H1 (cell line): ENCODE results near the gene ZNF83. TPM values are rescaled to one million over a fixed set of nuclear protein-coding genes. Genes with fewer than 3 reads are reported as not detected.

Source experiments
- CTCF ChIA-PET: fragments of 300-600 bp; sonication (Branson Sonifier 250); formaldehyde crosslinking; loops from one replicate; lab custom pipeline; 2021; ENCODE audit not compliant: partially characterized antibody; lab: Charles Lee
- POLR2A ChIA-PET: fragments of 300-600 bp; sonication (Branson Sonifier 250); formaldehyde crosslinking; loops from one replicate; lab custom pipeline; 2021; ENCODE audit warnings: inconsistent platforms; ENCODE audit not compliant: partially characterized antibody; lab: Charles Lee
- DNase-seq, 2 experiments: peaks; one replicate each; pipeline versions ENCODE4 v3.0.0 to v3.0.0-alpha.2; 2010 to 2022; ENCODE audit warnings: low spot score in 2 of 2, low read depth in 1 of 2, mixed read lengths in 1 of 2
- FAIRE-seq: peaks from 2 replicates; lab custom pipeline; 2011; peaks lifted over from hg19 to GRCh38; lab: Jason Lieb, UNC
- H2AFZ ChIP-seq: 2 replicates; pipeline ENCODE4 v1.8.1; 2012; ENCODE audit warnings: low read length, inconsistent platforms
- H2AK5ac ChIP-seq: 2 replicates; pipeline ENCODE4 v1.6.1; 2013; ENCODE audit warnings: low read depth, low read length
- H2BK120ac ChIP-seq: replicated peaks from 2 replicates; pipeline ENCODE3; 2013; ENCODE audit warnings: low read depth, low read length, inconsistent platforms
- H2BK12ac ChIP-seq: 2 replicates; pipeline ENCODE4 v1.6.1; 2013; ENCODE audit warnings: low read depth, low read length
- H2BK15ac ChIP-seq: 2 replicates; pipeline ENCODE4 v1.6.1; 2013; ENCODE audit warnings: low read length
- H2BK20ac ChIP-seq: 2 replicates; pipeline ENCODE4 v1.6.1; 2013; ENCODE audit warnings: low read length
- H2BK5ac ChIP-seq: 2 replicates; pipeline ENCODE4 v1.6.1; 2013; ENCODE audit warnings: low read depth, low read length
- H3K14ac ChIP-seq: 2 replicates; pipeline ENCODE4 v1.6.1; 2013; ENCODE audit warnings: inconsistent platforms; ENCODE audit not compliant: insufficient read length
- H3K18ac ChIP-seq: 2 replicates; pipeline ENCODE4 v1.6.1; 2013; ENCODE audit warnings: low read length; ENCODE audit errors: extremely low read depth
- H3K23ac ChIP-seq: 2 replicates; pipeline ENCODE4 v1.6.1; 2013; ENCODE audit warnings: inconsistent platforms; ENCODE audit not compliant: insufficient read length
- H3K23me2 ChIP-seq: 2 replicates; pipeline ENCODE4 v1.6.1; 2013; ENCODE audit warnings: low read depth, low read length
- H3K27ac ChIP-seq: 2 replicates; pipeline ENCODE4 v1.6.1; 2011; ENCODE audit warnings: low read depth, low read length, inconsistent platforms
- H3K27me3 ChIP-seq, 4 experiments: replicated peaks in 1 of 4; 1 replicate in 1 of 4; 2 replicates in 3 of 4; pipeline versions ENCODE4 v1.6.1 to v1.8.1; 2011 to 2013; ENCODE audit warnings: low read length in 3 of 4, mild to moderate bottlenecking in 3 of 4, inconsistent platforms in 2 of 4, mixed read lengths in 2 of 4, moderate library complexity in 1 of 4; ENCODE audit not compliant: control insufficient read depth in 3 of 4, insufficient read depth in 3 of 4; ENCODE audit errors: extremely low read depth in 1 of 4
- H3K36me3 ChIP-seq, 4 experiments: 2 replicates each; pipeline versions ENCODE4 v1.6.1 to v1.8.1; 2011 to 2013; ENCODE audit warnings: mild to moderate bottlenecking in 4 of 4, low read length in 3 of 4, moderate library complexity in 2 of 4, control low read depth in 1 of 4, inconsistent platforms in 1 of 4; ENCODE audit not compliant: insufficient read depth in 4 of 4, control insufficient read depth in 2 of 4
- H3K4ac ChIP-seq: replicated peaks from 2 replicates; pipeline ENCODE3; 2013; ENCODE audit warnings: low read length, low read depth, mixed read lengths, inconsistent platforms; ENCODE audit not compliant: insufficient read length
- H3K4me1 ChIP-seq, 4 experiments: replicated peaks in 1 of 4; 1 replicate in 1 of 4; 2 replicates in 3 of 4; pipeline versions ENCODE4 v1.6.1 to v1.8.1; 2011 to 2013; ENCODE audit warnings: low read length in 3 of 4, inconsistent platforms in 2 of 4, mixed read lengths in 1 of 4; ENCODE audit not compliant: insufficient read depth in 4 of 4, control insufficient read depth in 3 of 4
- H3K4me2 ChIP-seq, 2 experiments: 2 replicates each; pipeline versions ENCODE4 v1.6.1 to v1.8.1; 2011 to 2013; ENCODE audit warnings: low read depth in 2 of 2, low read length in 2 of 2, control low read depth in 1 of 2, inconsistent platforms in 1 of 2, mild to moderate bottlenecking in 1 of 2; ENCODE audit not compliant: insufficient read depth in 1 of 2
- H3K4me3 ChIP-seq, 4 experiments: fragments of 200-600, 300-600 bp in 1 of 4; sonication (generic), shearing (Covaris generic), sonication (Bioruptor Twin) in 1 of 4; 2 replicates each; pipeline versions ENCODE4 v1.5.1 to v1.8.1; 2011 to 2016; ENCODE audit warnings: low read length in 4 of 4, low read depth in 3 of 4, control low read depth in 2 of 4, inconsistent platforms in 2 of 4, mild to moderate bottlenecking in 2 of 4, mixed read lengths in 1 of 4, moderate library complexity in 1 of 4; ENCODE audit not compliant: insufficient read depth in 2 of 4; ENCODE audit errors: extremely low read depth in 1 of 4
- H3K56ac ChIP-seq: replicated peaks from 2 replicates; pipeline ENCODE3; 2013; ENCODE audit warnings: low read depth, mild to moderate bottlenecking, mixed read lengths, low read length, inconsistent platforms; ENCODE audit not compliant: insufficient read length
- H3K79me1 ChIP-seq: 2 replicates; pipeline ENCODE4 v1.6.1; 2013; ENCODE audit warnings: low read depth, low read length, control low read depth
- H3K79me2 ChIP-seq, 2 experiments: 2 replicates each; pipeline versions ENCODE4 v1.6.1 to v1.8.1; 2012 to 2013; ENCODE audit warnings: low read length in 2 of 2, mild to moderate bottlenecking in 2 of 2, inconsistent platforms in 1 of 2; ENCODE audit not compliant: insufficient read depth in 2 of 2, control insufficient read depth in 1 of 2
- H3K9ac ChIP-seq, 4 experiments: replicated peaks in 1 of 4; 1 replicate in 1 of 4; 2 replicates in 3 of 4; pipeline versions ENCODE4 v1.6.1 to v1.8.1; 2011 to 2013; ENCODE audit warnings: low read depth in 3 of 4, low read length in 3 of 4, control low read depth in 2 of 4, mild to moderate bottlenecking in 2 of 4, moderate library complexity in 2 of 4, inconsistent platforms in 1 of 4; ENCODE audit errors: extremely low read depth in 1 of 4
- H3K9me3 ChIP-seq, 2 experiments: 2 replicates each; pipeline versions ENCODE4 v1.6.1 to v1.8.1; 2012 to 2013; ENCODE audit warnings: mild to moderate bottlenecking in 2 of 2, moderate library complexity in 2 of 2, control low read depth in 1 of 2, inconsistent platforms in 1 of 2, low read depth in 1 of 2, low read length in 1 of 2, mixed read lengths in 1 of 2; ENCODE audit not compliant: insufficient read depth in 2 of 2
- H4K20me1 ChIP-seq, 2 experiments: replicated peaks in 1 of 2; 2 replicates each; pipeline versions ENCODE3 to v1.8.1; 2011 to 2013; ENCODE audit warnings: inconsistent platforms in 2 of 2, low read length in 2 of 2, mild to moderate bottlenecking in 1 of 2; ENCODE audit not compliant: insufficient read depth in 2 of 2, control insufficient read depth in 1 of 2
- H4K5ac ChIP-seq: 2 replicates; pipeline ENCODE4 v1.6.1; 2013; ENCODE audit warnings: low read length, low read depth, mixed read lengths, inconsistent platforms; ENCODE audit not compliant: insufficient read length
- H4K8ac ChIP-seq: 2 replicates; pipeline ENCODE4 v1.8.0; 2013; ENCODE audit warnings: mild to moderate bottlenecking, moderate library complexity, low read length, inconsistent platforms; ENCODE audit not compliant: insufficient read depth; ENCODE audit errors: extremely low read depth
- H4K91ac ChIP-seq: replicated peaks from 2 replicates; pipeline ENCODE3; 2013; ENCODE audit warnings: low read length, mixed read lengths, inconsistent platforms; ENCODE audit not compliant: insufficient read length
- WGBS, 2 experiments: shearing (Covaris generic) in 1 of 2; methylation state at CpG; one replicate each; pipeline versions ENCODE4 v1.1.6 to v1.1.7; 2013 to 2015; ENCODE audit warnings: low lambda C conversion rate in 2 of 2, mixed read lengths in 2 of 2, inconsistent platforms in 1 of 2, low coverage in 1 of 2, missing lambda C conversion rate in 1 of 2; ENCODE audit not compliant: insufficient replicate concordance in 2 of 2, insufficient coverage in 1 of 2, insufficient read length in 1 of 2; ENCODE audit errors: extremely low coverage in 1 of 2, missing lambda C conversion rate in 1 of 2; 5-methylcytosine and 5-hydroxymethylcytosine counted together
- polyA plus RNA-seq, 7 experiments: library from polyadenylated mRNA; depleted of rRNA in 3 of 7; stranded (reverse) in 5 of 7; unstranded in 2 of 7; fragments of >200 nt in 5 of 7; fragments of 200-250 nt in 2 of 7; gene quantifications; 1 replicate in 5 of 7; 2 replicates in 1 of 7; 4 replicates in 1 of 7; pipeline versions ENCODE4 v1.2.1 to v1.2.3, GENCODE V29; 2011 to 2013; ENCODE audit warnings: missing spikeins in 2 of 7, mixed read lengths in 2 of 7
- total RNA-seq: library from RNA; stranded (reverse); fragmentation: NEBNext Ultra II Directional; extraction: Animal tissue kit (Norgen Biotek cat#: 25700); gene quantifications from 2 replicates; pipeline ENCODE4 v1.2.1, GENCODE V29; 2021
- TF ChIP-seq, protein P1 (sequence below): IDR thresholded peaks from 2 replicates; pipeline ENCODE4 v1.6.1; 2012; ENCODE audit warnings: inconsistent platforms
- TF ChIP-seq, protein P2 (sequence below), 3 experiments: IDR thresholded peaks; 1 replicate in 2 of 3; 2 replicates in 1 of 3; pipeline versions ENCODE4 v1.5.1 to v1.6.1; 2011; ENCODE audit warnings: low read length in 3 of 3, mild to moderate bottlenecking in 3 of 3, inconsistent platforms in 2 of 3, low read depth in 1 of 3, moderate library complexity in 1 of 3; ENCODE audit not compliant: insufficient read depth in 1 of 3; ENCODE audit errors: control extremely low read depth in 1 of 3

The ZNF83 gene
- total and polyA plus RNA-seq, 2 of the 8 experiments (the other 6 are each of a cell fraction or from before 2014, with no cell fraction given): 13.2 to 19.4 TPM

DNA sequence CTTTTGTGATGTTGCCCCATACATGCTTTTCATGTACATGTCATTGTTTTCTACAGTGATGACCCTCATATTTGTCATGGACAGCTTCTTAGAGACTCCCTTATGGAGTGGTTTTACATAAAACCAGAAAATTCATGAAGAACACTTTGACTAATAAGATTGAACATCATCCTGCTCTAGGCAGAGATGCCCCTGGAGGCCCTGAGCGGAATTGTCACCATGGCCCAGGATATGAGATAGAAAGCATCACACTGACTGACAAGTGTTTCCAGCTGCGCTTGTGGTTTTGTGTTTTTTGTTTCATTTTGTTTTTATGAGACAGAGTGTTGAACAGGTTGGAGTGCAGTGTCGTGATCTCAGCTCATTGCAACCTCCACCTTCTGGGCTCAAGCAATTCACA, 45.9 kb downstream of the ZNF83 start:
- Histone ChIP-seq H3K23ac (no peak overlapping the region), H2BK20ac (no peak overlapping the region), H3K56ac (no peak overlapping the region), H4K5ac (no peak overlapping the region), H3K23me2 (no peaks in the 10 kb centered on the region)
- POLR2A ChIA-PET: no interaction called here
- TF ChIP-seq, protein P1, sequence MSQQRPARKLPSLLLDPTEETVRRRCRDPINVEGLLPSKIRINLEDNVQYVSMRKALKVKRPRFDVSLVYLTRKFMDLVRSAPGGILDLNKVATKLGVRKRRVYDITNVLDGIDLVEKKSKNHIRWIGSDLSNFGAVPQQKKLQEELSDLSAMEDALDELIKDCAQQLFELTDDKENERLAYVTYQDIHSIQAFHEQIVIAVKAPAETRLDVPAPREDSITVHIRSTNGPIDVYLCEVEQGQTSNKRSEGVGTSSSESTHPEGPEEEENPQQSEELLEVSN: no peak
- TF ChIP-seq, protein P2, sequence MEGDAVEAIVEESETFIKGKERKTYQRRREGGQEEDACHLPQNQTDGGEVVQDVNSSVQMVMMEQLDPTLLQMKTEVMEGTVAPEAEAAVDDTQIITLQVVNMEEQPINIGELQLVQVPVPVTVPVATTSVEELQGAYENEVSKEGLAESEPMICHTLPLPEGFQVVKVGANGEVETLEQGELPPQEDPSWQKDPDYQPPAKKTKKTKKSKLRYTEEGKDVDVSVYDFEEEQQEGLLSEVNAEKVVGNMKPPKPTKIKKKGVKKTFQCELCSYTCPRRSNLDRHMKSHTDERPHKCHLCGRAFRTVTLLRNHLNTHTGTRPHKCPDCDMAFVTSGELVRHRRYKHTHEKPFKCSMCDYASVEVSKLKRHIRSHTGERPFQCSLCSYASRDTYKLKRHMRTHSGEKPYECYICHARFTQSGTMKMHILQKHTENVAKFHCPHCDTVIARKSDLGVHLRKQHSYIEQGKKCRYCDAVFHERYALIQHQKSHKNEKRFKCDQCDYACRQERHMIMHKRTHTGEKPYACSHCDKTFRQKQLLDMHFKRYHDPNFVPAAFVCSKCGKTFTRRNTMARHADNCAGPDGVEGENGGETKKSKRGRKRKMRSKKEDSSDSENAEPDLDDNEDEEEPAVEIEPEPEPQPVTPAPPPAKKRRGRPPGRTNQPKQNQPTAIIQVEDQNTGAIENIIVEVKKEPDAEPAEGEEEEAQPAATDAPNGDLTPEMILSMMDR (IDR thresholded peaks at IDR 0.05; ENCODE audit: control extremely low read depth in 1 of 3, insufficient read depth in 1 of 3, low read depth in 1 of 3, low read length in 3 of 3): peak in 2 of 3 experiments; percentile 34 to 41; a peak in 2 of 4 replicates
- TF ChIP-seq, all 59 proteins: peak for 1
- H3K4me1 ChIP-seq: no peaks in the 10 kb centered on the region
- H4K91ac ChIP-seq: no peak overlapping the region
- no peak overlapping the region for H4K8ac ChIP-seq
- no peaks in the 10 kb centered on the region for H3K27me3 ChIP-seq
- no peak overlapping the region for H3K4me3 ChIP-seq
- H2BK15ac ChIP-seq: no peak overlapping the region
- peaks cover 2 to 3% of the 10 kb centered on the region in 2 experiments; a peak in 1 of 4 replicates for H3K9me3 ChIP-seq
- H3K79me2 ChIP-seq: no peaks in the 10 kb centered on the region
- CTCF ChIA-PET: interaction anchor here (0.6 to 1.8 kb wide), 4 partner anchors 9 to 204 kb away, joined by 3 to 5 read pairs (median 4); no protein-coding TSS in a partner anchor
- H2BK5ac ChIP-seq: no peak overlapping the region
- H4K20me1 ChIP-seq: no peaks in the 10 kb centered on the region
- H3K4me2 ChIP-seq: no peak overlapping the region
- H3K36me3 ChIP-seq: peaks cover 2 to 39% (median 26%) of the 10 kb centered on the region in 4 experiments; a peak in 7 of 8 replicates
- DNase-seq (no peak), FAIRE-seq (no peak)
- no peak overlapping the region for H3K4ac ChIP-seq
- no peak overlapping the region for H2BK12ac ChIP-seq
- H2BK120ac ChIP-seq: no peak overlapping the region
- no peak overlapping the region for H3K9ac ChIP-seq
- H3K27ac ChIP-seq: no peak overlapping the region
- no peaks in the 10 kb centered on the region for H3K79me1 ChIP-seq
- H3K14ac ChIP-seq: no peak overlapping the region
- WGBS, 2 experiments: 91% methylated on average over 3 of the region's 3 CpGs; no CpG with 5 or more reads in 1 of the 2 experiments
- no peak overlapping the region for H2AK5ac ChIP-seq
- no peak overlapping the region for H3K18ac ChIP-seq
- no peak overlapping the region for H2AFZ ChIP-seq
